ENCODE data around the gene BTBD2. TPM values are rescaled to one million over a fixed set of nuclear protein-coding genes. Genes with fewer than 3 reads are reported as not detected.

BTBD2 gene
- total and polyA plus RNA-seq, 2 of the 13 experiments (the other 11 are each of a cell fraction or from before 2014, with no cell fraction given), result 28.1 to 45.3 TPM

- peaks cover 14 to 43% of the 10 kb centered on the region in 2 experiments for H3K36me3 ChIP-seq (replicated peaks in 1 of 2; ENCODE audit: control insufficient read depth in 1 of 2, insufficient read depth in 2 of 2, low read length in 2 of 2)
- ATAC-seq (no peak), FAIRE-seq (no peak), DNase-seq (ENCODE audit: low spot score) (no peak)
- intact Hi-C loops (cut with micrococcal nuclease; ENCODE audit: unreplicated experiment) (no loop called here), in situ Hi-C loops (cut with HindIII; ENCODE audit: extremely low pct_ligation_motif_present, low pct_unique_long_range_greater_than_20kb) (no loop called here)
- no peaks in the 10 kb centered on the region for H3K27me3 ChIP-seq (ENCODE audit: control insufficient read depth in 1 of 2, insufficient read depth in 2 of 2, low read length in 2 of 2)
- peaks cover 3% of the 10 kb centered on the region for H3K79me2 ChIP-seq (ENCODE audit: insufficient read depth, low read length)
- no peak overlapping the region for H2AFZ ChIP-seq (ENCODE audit: low read length)
- over 99% methylated on average over 17 of the region's 28 CpGs for WGBS (ENCODE audit: low lambda C conversion rate)
- peaks cover 8% of the 10 kb centered on the region; the same call in 1 of the 2 replicates for H4K20me1 ChIP-seq (ENCODE audit: insufficient read depth, low read length)
- no TSS peak for BruUV-seq (replicated peaks)
- TF ChIP-seq CBX5 (CRISPR knock-in tag; IDR thresholded peaks at IDR 0.05; ENCODE audit: borderline replicate concordance) (no peak), UBTF (CRISPR knock-in tag; IDR thresholded peaks at IDR 0.05) (no peak), ZNF775 (CRISPR knock-in tag; IDR thresholded peaks at IDR 0.05; ENCODE audit: borderline replicate concordance) (no peak), ZZZ3 (CRISPR knock-in tag; IDR thresholded peaks at IDR 0.05; ENCODE audit: borderline replicate concordance) (no peak), ZNF557 (CRISPR knock-in tag; IDR thresholded peaks at IDR 0.05) (no peak), ZNF362 (CRISPR knock-in tag; IDR thresholded peaks at IDR 0.05; ENCODE audit: borderline replicate concordance) (no peak), ARNTL (CRISPR knock-in tag; IDR thresholded peaks at IDR 0.05) (no peak), BRCA1 (CRISPR knock-in tag; IDR thresholded peaks at IDR 0.05) (no peak)
- TF ChIP-seq, protein P1, sequence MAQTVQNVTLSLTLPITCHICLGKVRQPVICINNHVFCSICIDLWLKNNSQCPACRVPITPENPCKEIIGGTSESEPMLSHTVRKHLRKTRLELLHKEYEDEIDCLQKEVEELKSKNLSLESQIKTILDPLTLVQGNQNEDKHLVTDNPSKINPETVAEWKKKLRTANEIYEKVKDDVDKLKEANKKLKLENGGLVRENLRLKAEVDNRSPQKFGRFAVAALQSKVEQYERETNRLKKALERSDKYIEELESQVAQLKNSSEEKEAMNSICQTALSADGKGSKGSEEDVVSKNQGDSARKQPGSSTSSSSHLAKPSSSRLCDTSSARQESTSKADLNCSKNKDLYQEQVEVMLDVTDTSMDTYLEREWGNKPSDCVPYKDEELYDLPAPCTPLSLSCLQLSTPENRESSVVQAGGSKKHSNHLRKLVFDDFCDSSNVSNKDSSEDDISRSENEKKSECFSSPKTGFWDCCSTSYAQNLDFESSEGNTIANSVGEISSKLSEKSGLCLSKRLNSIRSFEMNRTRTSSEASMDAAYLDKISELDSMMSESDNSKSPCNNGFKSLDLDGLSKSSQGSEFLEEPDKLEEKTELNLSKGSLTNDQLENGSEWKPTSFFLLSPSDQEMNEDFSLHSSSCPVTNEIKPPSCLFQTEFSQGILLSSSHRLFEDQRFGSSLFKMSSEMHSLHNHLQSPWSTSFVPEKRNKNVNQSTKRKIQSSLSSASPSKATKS (CRISPR knock-in tag; IDR thresholded peaks at IDR 0.05), result no peak
- no peak overlapping the region for H3K4me2 ChIP-seq (ENCODE audit: low read depth, low read length)
- H3K4me1 ChIP-seq (ENCODE audit: insufficient read depth, low read length), result no peaks in the 10 kb centered on the region
- no peak overlapping the region for H3K4me3 ChIP-seq (replicated peaks in 1 of 3; ENCODE audit: insufficient read depth in 1 of 3, low read depth in 2 of 3, low read length in 3 of 3)
- POLR2A ChIA-PET, result no interaction called here
- H3K9ac ChIP-seq (ENCODE audit: insufficient read depth, low read depth, low read length), result no peak overlapping the region
- CTCF ChIA-PET (ENCODE audit: low intra/inter-chr PET ratio, low total read pairs), result no interaction called here
- H3K27ac ChIP-seq (ENCODE audit: extremely low read length, insufficient read depth, low read length), result no peak overlapping the region
- H3K9me3 ChIP-seq (ENCODE audit: low read length), result no peaks in the 10 kb centered on the region
Observed at GRCh38 chr19:1974381-1975161, 40.9 kb downstream of the BTBD2 start.

All from HepG2 (cell line).